ENCODE data around the gene EGFR. TPM values are rescaled to one million over a fixed set of nuclear protein-coding genes. Genes with fewer than 3 reads are reported as not detected.

The EGFR gene
- total RNA-seq, 1 donor: under 0.01 TPM

DNA sequence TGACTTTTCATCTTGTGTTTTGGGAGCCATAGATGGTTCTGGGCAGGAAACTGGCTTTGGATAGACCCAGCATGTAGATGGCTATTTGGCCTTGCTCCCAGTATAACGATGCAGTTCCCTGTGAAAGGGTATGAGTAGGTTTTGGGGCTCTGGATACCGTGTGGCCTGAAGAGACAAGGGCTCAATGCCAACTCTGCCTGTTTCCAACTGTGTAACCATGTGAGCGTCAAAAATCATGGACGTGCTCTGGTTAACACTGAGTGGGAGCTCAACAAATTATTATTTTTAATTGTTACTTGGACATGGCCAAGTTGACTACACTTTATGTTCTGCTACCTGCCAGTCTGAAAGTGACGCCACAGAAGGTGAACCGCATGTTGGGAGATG, 41.8 kb downstream of the EGFR start:
- no peak for DNase-seq (ENCODE audit: low read depth in 2 of 3, low spot score in 2 of 3)

- DNase-seq (ENCODE audit: low read depth in 2 of 3, low spot score in 2 of 3): no peak
Measured at GRCh38 chr7:55061726-55062499, 43.1 kb downstream of the EGFR start.

- DNase-seq (ENCODE audit: low read depth in 2 of 3, low spot score in 2 of 3): no peak
Measured at GRCh38 chr7:55063061-55063460, 44.2 kb downstream of the EGFR start.

GRCh38 chr7:55063633-55064032, 44.8 kb downstream of the EGFR start:
- no peak for DNase-seq (ENCODE audit: low read depth in 2 of 3, low spot score in 2 of 3)

- no peak for DNase-seq (ENCODE audit: low read depth in 2 of 3, low spot score in 2 of 3)
Measured at GRCh38 chr7:55065079-55065478, 46.3 kb downstream of the EGFR start.

- no peak for DNase-seq (ENCODE audit: low read depth in 2 of 3, low spot score in 2 of 3)
Measured at GRCh38 chr7:55065511-55066229, 46.9 kb downstream of the EGFR start.

GRCh38 chr7:55066524-55066923, 47.7 kb downstream of the EGFR start:
- no peak for DNase-seq (ENCODE audit: low read depth in 2 of 3, low spot score in 2 of 3)

DNA sequence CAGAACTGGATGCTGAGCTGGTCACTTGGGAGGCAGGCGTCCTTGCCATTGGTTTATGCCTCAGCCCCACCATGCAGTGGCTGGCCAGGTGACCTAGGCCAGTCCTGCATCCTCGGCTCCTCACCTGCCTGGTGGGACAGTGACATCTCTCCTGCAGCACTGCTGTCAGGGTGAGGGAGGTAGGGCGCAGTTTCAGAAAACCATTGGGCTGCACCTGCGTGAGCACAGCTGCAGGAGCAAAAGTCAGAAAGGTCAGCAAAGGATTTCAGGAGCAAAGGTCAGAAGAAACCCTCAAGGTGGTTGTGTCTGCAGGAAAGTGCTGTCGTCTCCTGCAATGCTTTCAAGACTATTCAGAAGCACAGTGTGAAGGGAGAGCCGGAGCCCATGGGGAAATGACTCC, 48.1 kb downstream of the EGFR start:
- DNase-seq (ENCODE audit: low read depth in 2 of 3, low spot score in 2 of 3): no peak

- DNase-seq (ENCODE audit: low read depth in 2 of 3, low spot score in 2 of 3): no peak
Measured at GRCh38 chr7:55067748-55068147, 48.9 kb downstream of the EGFR start.

- DNase-seq (ENCODE audit: low read depth in 2 of 3, low spot score in 2 of 3): no peak
Measured at GRCh38 chr7:55069271-55069792, 50.5 kb downstream of the EGFR start.

GRCh38 chr7:55070271-55070743, 51.5 kb downstream of the EGFR start:
- no peak for DNase-seq (ENCODE audit: low read depth in 2 of 3, low spot score in 2 of 3)

- DNase-seq (ENCODE audit: low read depth in 2 of 3, low spot score in 2 of 3): no peak
Measured at GRCh38 chr7:55070854-55071253, 52.0 kb downstream of the EGFR start.

DNA sequence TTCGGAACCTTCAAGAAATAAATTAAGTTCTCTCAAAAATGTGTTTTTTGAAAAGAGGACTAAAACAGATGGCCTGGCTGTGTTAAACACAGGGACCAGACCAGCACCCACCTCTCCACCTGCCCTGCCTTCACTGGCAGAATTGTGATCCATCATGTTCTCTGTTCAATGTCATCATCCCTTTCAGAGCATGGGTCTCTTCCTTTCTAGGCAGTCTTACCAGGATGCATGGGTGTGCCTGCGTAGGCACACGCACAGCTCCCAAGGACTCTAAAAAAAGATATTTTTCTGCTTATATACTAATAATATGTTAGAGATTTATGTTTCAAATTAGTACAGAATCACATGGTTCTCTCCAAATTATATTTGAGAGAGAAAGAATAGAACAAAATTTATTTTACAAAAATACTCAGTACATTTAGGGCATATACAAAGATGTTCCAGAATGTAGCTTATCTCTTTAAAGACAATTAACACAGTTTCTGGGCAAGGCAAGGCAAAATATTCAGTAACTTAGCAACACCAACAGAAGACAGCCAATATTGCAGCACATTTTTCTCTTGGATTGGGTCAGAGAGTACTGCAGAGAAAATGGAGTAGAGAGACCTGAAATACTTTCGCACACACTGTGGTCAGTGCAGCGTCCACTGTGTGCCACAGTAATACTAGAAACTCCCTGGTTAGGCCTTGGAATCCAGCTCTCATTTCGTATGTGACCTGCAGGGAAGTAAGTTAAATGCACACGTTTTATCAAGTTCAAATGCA, 52.8 kb downstream of the EGFR start:
- no peak for DNase-seq (ENCODE audit: low read depth in 2 of 3, low spot score in 2 of 3)

DNA sequence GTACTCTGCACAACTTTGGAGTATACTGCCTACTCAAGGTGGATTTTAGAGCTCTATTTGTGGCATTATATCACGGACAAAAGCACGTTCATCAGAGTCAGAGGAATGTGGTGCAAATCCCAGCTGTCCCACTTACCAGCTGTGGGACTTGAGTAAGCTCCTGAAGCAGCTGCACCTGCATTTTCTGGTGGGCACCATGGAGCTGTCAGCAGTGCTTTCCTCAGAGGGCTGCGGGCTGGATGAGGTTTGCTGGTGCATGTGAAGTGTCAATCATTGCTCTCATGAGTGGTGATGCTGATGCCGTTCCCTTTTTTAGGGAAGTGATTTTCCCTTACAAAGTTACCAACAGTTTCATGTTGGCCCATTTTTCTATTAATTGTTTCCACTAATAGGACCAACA, 53.4 kb downstream of the EGFR start:
- DNase-seq (ENCODE audit: low read depth in 2 of 3, low spot score in 2 of 3): no peak

DNA sequence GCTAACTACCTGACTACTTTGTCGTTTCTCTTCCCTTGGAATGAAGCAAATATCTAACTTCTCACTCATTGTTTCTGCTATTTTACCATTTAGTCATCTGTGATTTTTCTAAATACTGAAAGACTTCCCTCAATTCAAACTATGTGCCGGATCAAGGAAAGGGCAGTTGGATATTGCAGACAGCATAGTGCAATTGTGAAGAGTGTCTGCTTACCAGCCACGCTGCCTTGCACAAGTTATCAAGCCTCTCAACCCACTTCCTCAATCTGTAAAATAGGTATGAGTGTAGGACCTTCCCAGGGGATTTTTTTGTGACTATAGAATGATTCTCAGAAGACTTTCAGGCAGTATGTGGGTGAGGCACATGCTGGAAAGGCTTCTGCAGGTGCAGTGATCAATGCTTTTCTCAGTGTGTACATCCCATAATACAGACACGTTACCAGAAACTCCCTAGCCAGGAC, 54.3 kb downstream of the EGFR start:
- no peak for DNase-seq (ENCODE audit: low read depth in 2 of 3, low spot score in 2 of 3)

DNA sequence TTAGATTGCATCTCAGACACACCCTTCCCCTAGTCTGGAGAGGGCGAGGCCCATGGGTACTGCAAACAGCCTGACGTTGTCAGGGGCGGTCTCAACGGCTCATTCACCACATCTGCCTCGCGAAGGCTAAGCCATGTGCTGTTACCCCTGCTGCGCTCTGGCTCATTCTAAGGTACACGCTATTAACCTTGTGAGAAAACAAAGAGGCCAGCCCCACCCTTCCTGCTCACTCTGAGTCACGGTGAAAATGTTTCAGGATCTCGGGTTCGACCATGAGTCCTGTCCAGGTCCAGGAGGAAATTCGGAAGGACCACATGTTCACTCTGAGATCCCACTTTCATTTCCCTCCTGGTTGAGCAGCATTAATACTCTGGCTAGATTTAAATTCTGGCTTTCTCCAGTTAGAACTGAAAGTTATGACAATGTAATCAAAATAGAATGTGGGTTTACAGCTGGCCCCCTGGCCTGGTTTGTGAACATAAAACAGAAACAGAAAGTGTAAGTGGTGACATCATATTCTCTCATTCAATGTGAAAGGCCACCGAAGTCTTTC, 55.2 kb downstream of the EGFR start:
- no peak for DNase-seq (ENCODE audit: low read depth in 2 of 3, low spot score in 2 of 3)

DNA sequence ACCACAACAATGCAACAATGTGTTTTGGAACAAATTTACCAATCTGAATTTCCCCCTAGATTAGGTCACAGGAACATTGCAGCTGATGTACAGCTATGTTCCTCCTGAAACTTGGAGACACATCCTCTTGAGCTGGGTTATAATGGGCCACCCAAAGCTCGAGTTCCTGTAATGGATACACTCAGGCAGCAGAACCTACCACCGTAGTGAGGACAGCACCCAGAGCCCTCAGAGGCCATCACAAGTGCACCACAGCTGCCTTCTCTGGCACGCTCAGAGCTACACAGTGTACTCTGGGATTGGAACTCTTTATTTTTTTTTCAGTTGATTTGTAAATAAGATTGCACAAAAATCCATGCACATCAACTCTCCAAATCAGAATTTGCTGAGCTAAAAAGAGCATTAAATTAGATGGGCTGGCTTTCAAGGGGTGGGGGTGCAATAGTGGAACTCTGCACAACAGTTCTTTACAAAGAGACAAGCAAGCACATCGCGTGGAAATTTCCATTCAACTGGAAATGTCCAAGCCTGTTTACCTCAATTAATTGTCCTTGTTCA, 56.7 kb downstream of the EGFR start:
- no peak for DNase-seq (ENCODE audit: low read depth in 2 of 3, low spot score in 2 of 3)

GRCh38 chr7:55077561-55078410, 59.0 kb downstream of the EGFR start:
- DNase-seq (ENCODE audit: low read depth in 2 of 3, low spot score in 2 of 3): no peak
